Uterus (tissue), 2 donors: ENCODE measurements around the gene METTL17.

Experiments
- POLR2A ChIP-seq, 2 donors: fragments of 450-650 bp; IDR thresholded peaks; one replicate each; pipeline ENCODE4 v1.6.1; 2016; ENCODE audit warnings: antibody characterized with exemption in 2 of 2, mild to moderate bottlenecking in 1 of 2, moderate library complexity in 1 of 2
- TF ChIP-seq, protein P1 (sequence below), 4 experiments: fragments of 200-600 bp in 2 of 4; fragments of 450-650 bp in 2 of 4; sonication (generic) in 2 of 4; IDR thresholded peaks; one replicate each; pipeline ENCODE4 v1.5.1; 2016 to 2019; ENCODE audit warnings: antibody characterized with exemption in 4 of 4, mild to moderate bottlenecking in 2 of 4, moderate library complexity in 1 of 4

DNA sequence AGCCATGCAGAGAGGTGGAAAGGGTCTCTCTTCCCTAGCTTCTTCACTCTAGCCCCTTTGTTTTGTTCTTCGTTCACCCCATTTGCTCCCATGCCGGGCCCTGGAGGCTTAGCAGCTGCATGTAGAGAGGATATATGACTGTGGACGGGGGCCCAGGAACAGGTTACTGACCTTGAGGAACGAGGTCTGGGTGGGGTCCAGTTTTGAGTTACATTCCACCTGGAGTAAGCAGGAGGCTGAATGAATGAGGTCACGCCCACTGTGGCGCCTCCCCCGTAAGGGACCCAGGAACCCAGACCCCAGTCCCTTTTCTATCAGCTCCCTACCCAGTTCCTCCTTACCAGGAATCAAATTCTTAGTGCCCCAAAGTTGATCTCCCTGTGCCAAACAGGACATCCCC, 28.5 kb downstream of the METTL17 start:
- TF ChIP-seq POLR2A (IDR thresholded peaks at IDR 0.05), result no peak
- TF ChIP-seq, protein P1, sequence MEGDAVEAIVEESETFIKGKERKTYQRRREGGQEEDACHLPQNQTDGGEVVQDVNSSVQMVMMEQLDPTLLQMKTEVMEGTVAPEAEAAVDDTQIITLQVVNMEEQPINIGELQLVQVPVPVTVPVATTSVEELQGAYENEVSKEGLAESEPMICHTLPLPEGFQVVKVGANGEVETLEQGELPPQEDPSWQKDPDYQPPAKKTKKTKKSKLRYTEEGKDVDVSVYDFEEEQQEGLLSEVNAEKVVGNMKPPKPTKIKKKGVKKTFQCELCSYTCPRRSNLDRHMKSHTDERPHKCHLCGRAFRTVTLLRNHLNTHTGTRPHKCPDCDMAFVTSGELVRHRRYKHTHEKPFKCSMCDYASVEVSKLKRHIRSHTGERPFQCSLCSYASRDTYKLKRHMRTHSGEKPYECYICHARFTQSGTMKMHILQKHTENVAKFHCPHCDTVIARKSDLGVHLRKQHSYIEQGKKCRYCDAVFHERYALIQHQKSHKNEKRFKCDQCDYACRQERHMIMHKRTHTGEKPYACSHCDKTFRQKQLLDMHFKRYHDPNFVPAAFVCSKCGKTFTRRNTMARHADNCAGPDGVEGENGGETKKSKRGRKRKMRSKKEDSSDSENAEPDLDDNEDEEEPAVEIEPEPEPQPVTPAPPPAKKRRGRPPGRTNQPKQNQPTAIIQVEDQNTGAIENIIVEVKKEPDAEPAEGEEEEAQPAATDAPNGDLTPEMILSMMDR (IDR thresholded peaks at IDR 0.05), result no peak
